ENCODE measurements around the gene ZBTB49. TPM values are rescaled to one million over a fixed set of nuclear protein-coding genes. Genes with fewer than 3 reads are reported as not detected.

ZBTB49 gene
- total RNA-seq, 4 donors from 2014 or later = 3.1 to 10.7 (median 7.6) TPM

DNA sequence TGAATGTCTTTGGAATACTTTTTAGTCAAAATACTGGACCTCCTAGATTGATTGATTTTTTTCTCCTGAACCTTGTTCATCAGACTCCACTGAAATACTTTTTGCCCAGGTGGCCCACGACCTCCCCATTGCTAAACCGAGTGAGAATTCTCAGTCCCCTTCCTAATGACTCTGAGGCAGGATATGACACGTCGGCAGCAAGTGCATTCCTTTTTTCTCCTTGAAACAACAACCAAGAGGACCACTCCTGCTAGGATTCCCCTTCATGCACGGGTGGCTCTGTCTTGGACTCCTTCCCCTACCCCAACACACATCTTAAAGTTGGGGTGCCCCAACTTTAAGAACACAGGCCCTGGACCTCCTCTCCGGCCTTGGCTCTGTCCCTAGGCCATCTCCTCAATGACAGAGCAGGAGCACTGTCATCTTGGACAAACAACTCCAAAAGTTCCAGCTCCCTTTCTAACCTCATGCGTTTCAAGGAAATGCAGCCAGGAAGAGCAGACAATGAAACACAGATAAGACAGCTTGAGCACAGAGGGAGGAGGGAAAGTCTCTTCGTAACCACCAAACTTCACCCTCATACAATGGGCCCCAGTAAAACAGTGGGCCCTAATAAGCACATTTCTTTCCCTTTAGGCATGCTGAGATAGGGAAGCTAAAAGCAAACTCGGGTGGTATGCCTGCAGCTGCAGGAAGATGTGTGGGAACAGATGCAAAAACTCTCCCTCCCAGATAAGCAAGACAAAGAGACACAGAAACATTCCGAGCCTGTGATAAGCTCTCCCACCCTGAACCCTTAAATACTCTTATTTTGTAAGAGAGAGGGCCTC lies 33.9 kb downstream of the ZBTB49 start:
- ATAC-seq (ENCODE audit: low FRiP score) = no peak
- DNase-seq (ENCODE audit: low spot score) = no peak
- TF ChIP-seq CTCF (IDR thresholded peaks at IDR 0.05) = no peak

GRCh38 chr4:4325321-4325720 lies 35.3 kb downstream of the ZBTB49 start:
- no peak for ATAC-seq (ENCODE audit: low FRiP score)
- DNase-seq (ENCODE audit: low spot score) = no peak

GRCh38 chr4:4326166-4326565 lies 36.1 kb downstream of the ZBTB49 start:
- ATAC-seq (ENCODE audit: low FRiP score) = no peak
- no peak for TF ChIP-seq CTCF (IDR thresholded peaks at IDR 0.05)
- no peak for DNase-seq (ENCODE audit: low spot score)

More at GRCh38 chr4:4325321-4325720, 35.3 kb downstream of the ZBTB49 start:
- TF ChIP-seq CTCF (IDR thresholded peaks at IDR 0.05) = no peak

DNA sequence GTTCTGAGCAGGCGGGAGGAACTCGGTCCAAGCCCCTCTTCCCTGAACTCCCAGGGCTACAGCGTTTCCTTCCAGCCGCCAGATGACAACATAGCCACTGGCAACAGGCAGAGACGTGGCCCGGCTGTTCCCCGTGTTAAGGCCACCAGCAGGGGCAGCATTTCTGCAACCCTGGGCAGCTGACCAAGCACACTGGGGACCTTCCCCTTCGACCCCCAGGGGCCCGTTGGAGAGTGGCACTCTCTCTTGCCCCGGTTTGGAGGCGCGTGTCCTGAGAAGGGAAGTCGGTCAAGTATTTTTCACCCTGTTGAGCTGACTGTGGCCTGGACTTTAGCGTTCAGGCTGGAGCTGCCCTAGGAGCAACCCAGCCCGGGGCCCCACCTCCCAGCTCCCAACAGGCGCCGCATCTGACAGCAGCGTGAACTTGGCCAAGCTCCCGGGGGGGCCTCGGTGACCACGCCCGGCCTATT lies 37.6 kb downstream of the ZBTB49 start:
- DNase-seq (ENCODE audit: low spot score) (no peak), ATAC-seq (ENCODE audit: low FRiP score) (no peak)
- TF ChIP-seq CTCF (IDR thresholded peaks at IDR 0.05) = no peak

DNA sequence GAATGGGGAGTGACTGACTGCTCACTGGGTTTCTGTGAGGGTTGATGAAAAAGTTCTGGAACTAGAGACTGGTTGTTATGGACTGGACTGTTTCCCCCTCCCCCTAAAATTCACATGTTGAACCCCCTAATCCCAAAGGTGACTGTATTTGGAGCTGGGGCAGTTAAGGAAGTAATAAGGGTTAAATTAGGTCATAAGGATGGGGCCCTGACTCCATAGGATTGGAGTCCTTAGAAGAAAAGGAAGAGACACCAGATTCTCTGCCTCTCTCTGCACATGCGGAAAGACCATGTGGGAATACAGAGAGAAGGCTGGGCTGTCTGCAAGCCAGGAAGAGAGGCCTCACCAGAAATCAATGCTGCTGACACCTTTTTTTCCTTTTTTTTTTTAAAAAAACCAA lies 38.2 kb downstream of the ZBTB49 start:
- no peak for TF ChIP-seq CTCF (IDR thresholded peaks at IDR 0.05)
- ATAC-seq (ENCODE audit: low FRiP score) (no peak), DNase-seq (ENCODE audit: low spot score) (no peak)

DNA sequence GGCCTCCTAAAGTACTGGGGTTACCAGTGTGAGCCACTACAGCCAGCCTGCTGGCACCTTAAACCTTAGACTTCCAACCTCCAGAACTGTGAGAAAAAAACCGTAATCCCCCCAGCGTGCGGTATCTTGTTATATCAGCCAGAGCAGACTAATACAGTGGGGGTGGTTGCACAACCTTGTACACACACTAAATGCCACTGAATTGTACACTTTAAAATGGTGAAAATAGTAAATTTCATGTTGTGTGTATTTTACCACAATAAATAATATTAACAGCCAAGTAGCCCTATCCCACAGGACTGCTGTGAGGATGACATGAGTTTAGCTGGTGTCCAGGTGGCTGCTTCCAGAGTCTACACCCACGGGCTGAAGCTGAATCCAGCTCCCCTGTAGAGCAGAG lies 38.8 kb downstream of the ZBTB49 start:
- ATAC-seq (ENCODE audit: low FRiP score) (no peak), DNase-seq (ENCODE audit: low spot score) (no peak)
- no peak for TF ChIP-seq CTCF (IDR thresholded peaks at IDR 0.05)

DNA sequence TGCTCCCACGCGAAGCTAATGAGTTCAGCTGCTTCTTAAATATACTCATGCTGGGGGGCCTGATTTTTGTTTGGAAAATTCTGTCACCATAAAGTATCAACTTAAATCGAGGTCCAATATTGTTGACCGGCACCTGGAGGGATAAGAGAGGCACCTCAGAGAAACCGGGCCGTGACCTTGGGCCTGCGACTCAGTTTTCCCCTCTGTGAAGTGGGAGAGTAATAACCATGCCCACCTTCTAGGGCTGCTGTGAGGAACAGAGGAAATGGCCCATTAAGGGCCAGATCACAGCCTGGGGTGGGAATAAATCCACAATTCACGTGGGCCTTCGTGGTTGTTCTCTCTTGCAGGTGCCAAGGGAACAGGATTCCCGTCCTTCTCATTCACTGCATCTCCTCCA lies 39.4 kb downstream of the ZBTB49 start:
- ATAC-seq (ENCODE audit: low FRiP score) = no peak
- no peak for DNase-seq (ENCODE audit: low spot score)
- TF ChIP-seq CTCF (IDR thresholded peaks at IDR 0.05) = no peak

Measured in omental fat pad (tissue), 4 donors.